ENCODE results near the gene LRRC75A.
"Not testable (repeated sequence)": the region's sequence is repeated elsewhere in the genome, so short reads cannot be mapped to it uniquely, and the experiment has no call there.

LRRC75A gene

GRCh38 chr17:16395887-16396286 is 96.1 kb downstream of the LRRC75A start:
- not testable (repeated sequence) for DNase-seq

GRCh38 chr17:16392491-16392890 is 99.5 kb downstream of the LRRC75A start:
- not testable (repeated sequence) for DNase-seq

Measured in NCI-H1105 treated with DMSO at 0.1 percent for 48 hours (cell line).